ENCODE measurements around the gene MCRIP2. TPM values are rescaled to one million over a fixed set of nuclear protein-coding genes. Genes with fewer than 3 reads are reported as not detected.
A peak's percentile ranks its signal among the peaks of the same experiment; 100 is the strongest.

MCRIP2 gene
- total RNA-seq, 2 donors from 2014 or later: 110 to 121 TPM

GRCh38 chr16:674968-675883 is 33.6 kb downstream of the MCRIP2 start, which contains the start of gene RHBDL1:
Gene RHBDL1 (plus strand): TSS chr16:675671. CDS start chr16:675791, 120 bp downstream.
- Histone ChIP-seq H3K27ac (peak within 1 kb of the TSS; percentile 23 to 53), H3K36me3 (peaks cover 35% of the 10 kb centered on the region), H3K4me1 (peaks cover 0 to 31% of the 10 kb centered on the region in 2 donors), H3K4me3 (peak within 1 kb of the TSS; percentile 32 to 50), H3K9me3 (no peaks in the 10 kb centered on the region), H3K27me3 (no peaks in the 10 kb centered on the region)
- TF ChIP-seq CTCF (IDR thresholded peaks at IDR 0.05): no peak
- no peak for DNase-seq (ENCODE audit: low spot score)

- Histone ChIP-seq H3K36me3 (peaks cover 27% of the 10 kb centered on the region), H3K27ac (peak overlapping the region in 1 of 2 donors; percentile 53), H3K4me3 (peak overlapping the region; percentile 32 to 50), H3K27me3 (no peaks in the 10 kb centered on the region), H3K4me1 (peaks cover 0 to 35% of the 10 kb centered on the region in 2 donors), H3K9me3 (no peaks in the 10 kb centered on the region)
- DNase-seq (ENCODE audit: low spot score): no peak
- no peak for TF ChIP-seq CTCF (IDR thresholded peaks at IDR 0.05)
Observed at GRCh38 chr16:675884-676564, 34.4 kb downstream of the MCRIP2 start.

- Histone ChIP-seq H3K4me3 (no peak overlapping the region), H3K9me3 (no peaks in the 10 kb centered on the region), H3K4me1 (peaks cover 0 to 40% of the 10 kb centered on the region in 2 donors), H3K27me3 (no peaks in the 10 kb centered on the region), H3K27ac (no peak overlapping the region), H3K36me3 (peaks cover 25% of the 10 kb centered on the region)
- DNase-seq (ENCODE audit: low spot score): no peak
- no peak for TF ChIP-seq CTCF (IDR thresholded peaks at IDR 0.05)
Observed at GRCh38 chr16:676565-676902, 34.9 kb downstream of the MCRIP2 start.

DNA sequence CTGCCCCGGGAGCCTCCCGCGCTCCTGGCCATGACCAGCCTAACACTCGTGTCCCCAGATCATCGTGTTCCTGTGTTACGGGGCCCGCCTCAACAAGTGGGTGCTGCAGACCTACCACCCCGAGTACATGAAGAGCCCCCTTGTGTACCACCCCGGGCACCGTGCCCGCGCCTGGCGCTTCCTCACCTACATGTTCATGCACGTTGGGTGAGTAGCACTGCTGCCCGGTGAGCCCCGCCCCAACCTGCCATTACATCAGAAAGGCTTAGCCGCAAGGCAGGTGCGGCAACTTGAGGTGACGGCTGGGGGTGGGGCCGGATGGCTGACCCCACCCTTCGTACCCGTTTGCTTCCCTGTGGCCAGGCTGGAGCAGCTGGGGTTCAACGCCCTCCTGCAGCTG is 35.3 kb downstream of the MCRIP2 start:
- no peak overlapping the region for H3K27ac ChIP-seq
- peaks cover 0 to 44% of the 10 kb centered on the region in 2 donors for H3K4me1 ChIP-seq
- DNase-seq (ENCODE audit: low spot score): no peak
- H3K27me3 ChIP-seq: no peaks in the 10 kb centered on the region
- H3K4me3 ChIP-seq: no peak overlapping the region
- peaks cover 25% of the 10 kb centered on the region for H3K36me3 ChIP-seq
- no peaks in the 10 kb centered on the region for H3K9me3 ChIP-seq
- no peak for TF ChIP-seq CTCF (IDR thresholded peaks at IDR 0.05)

- no peaks in the 10 kb centered on the region for H3K27me3 ChIP-seq
- DNase-seq (ENCODE audit: low spot score): no peak
- no peak for TF ChIP-seq CTCF (IDR thresholded peaks at IDR 0.05)
- peaks cover 25% of the 10 kb centered on the region for H3K36me3 ChIP-seq
- no peak overlapping the region for H3K4me3 ChIP-seq
- no peak overlapping the region for H3K27ac ChIP-seq
- peaks cover 0 to 51% of the 10 kb centered on the region in 2 donors for H3K4me1 ChIP-seq
- H3K9me3 ChIP-seq: no peaks in the 10 kb centered on the region
Observed at GRCh38 chr16:677316-678190, 35.9 kb downstream of the MCRIP2 start.

All from right atrium auricular region (tissue), 2 donors.